ENCODE data around the gene PABPN1L. TPM values are rescaled to one million over a fixed set of nuclear protein-coding genes. Genes with fewer than 3 reads are reported as not detected.

The PABPN1L gene
- total RNA-seq, 1 donor from 2014 or later = not detected

- no peak for ATAC-seq (ENCODE audit: poor library complexity)
- DNase-seq = no peak
- intact Hi-C loops (cut with DNase I) = no loop called here
Observed at GRCh38 chr16:88841521-88842307, 24.7 kb downstream of the PABPN1L start.

- DNase-seq = no peak
- intact Hi-C loops (cut with DNase I) = no loop called here
- no peak for ATAC-seq (ENCODE audit: poor library complexity)
Observed at GRCh38 chr16:88840600-88841215, 25.8 kb downstream of the PABPN1L start.

- ATAC-seq (ENCODE audit: poor library complexity) = no peak
- no peak for DNase-seq
- intact Hi-C loops (cut with DNase I) = no loop called here
Observed at GRCh38 chr16:88839745-88840599, 26.5 kb downstream of the PABPN1L start.

- DNase-seq (no peak), ATAC-seq (ENCODE audit: poor library complexity) (no peak)
- intact Hi-C loops (cut with DNase I) = no loop called here
Observed at GRCh38 chr16:88839026-88839529, 27.4 kb downstream of the PABPN1L start.

- ATAC-seq (ENCODE audit: poor library complexity) = no peak
- no peak for DNase-seq
- intact Hi-C loops (cut with DNase I) = no loop called here
Observed at GRCh38 chr16:88838566-88838965, 27.9 kb downstream of the PABPN1L start.

GRCh38 chr16:88837806-88838205 is 28.7 kb downstream of the PABPN1L start:
- no peak for ATAC-seq (ENCODE audit: poor library complexity)

GRCh38 chr16:88836791-88837190 is 29.7 kb downstream of the PABPN1L start:
- no peak for ATAC-seq (ENCODE audit: poor library complexity)

More at GRCh38 chr16:88837806-88838205, 28.7 kb downstream of the PABPN1L start:
- intact Hi-C loops (cut with DNase I) = no loop called here
- DNase-seq = no peak

GRCh38 chr16:88835818-88836217 is 30.6 kb downstream of the PABPN1L start:
- intact Hi-C loops (cut with DNase I) = no loop called here
- no peak for ATAC-seq (ENCODE audit: poor library complexity)

More at GRCh38 chr16:88836791-88837190, 29.7 kb downstream of the PABPN1L start:
- no peak for DNase-seq
- intact Hi-C loops (cut with DNase I) = no loop called here

GRCh38 chr16:88835383-88835782 is 31.1 kb downstream of the PABPN1L start:
- peak; percentile 54 for DNase-seq
- ATAC-seq (ENCODE audit: poor library complexity) = no peak
- intact Hi-C loops (cut with DNase I) = no loop called here

More at GRCh38 chr16:88835818-88836217, 30.6 kb downstream of the PABPN1L start:
- no peak for DNase-seq

GRCh38 chr16:88834670-88835069 is 31.8 kb downstream of the PABPN1L start:
- intact Hi-C loops (cut with DNase I) = no loop called here

GRCh38 chr16:88833086-88833485 is 33.4 kb downstream of the PABPN1L start:
- no peak for ATAC-seq (ENCODE audit: poor library complexity)
- intact Hi-C loops (cut with DNase I) = no loop called here
- DNase-seq = no peak

More at GRCh38 chr16:88834670-88835069, 31.8 kb downstream of the PABPN1L start:
- ATAC-seq (ENCODE audit: poor library complexity) (no peak), DNase-seq (no peak)

GRCh38 chr16:88831838-88832237 is 34.6 kb downstream of the PABPN1L start:
- intact Hi-C loops (cut with DNase I) = no loop called here
- ATAC-seq (ENCODE audit: poor library complexity) (no peak), DNase-seq (no peak)

- DNase-seq (no peak), ATAC-seq (ENCODE audit: poor library complexity) (no peak)
- intact Hi-C loops (cut with DNase I) = no loop called here
Observed at GRCh38 chr16:88830783-88831182, 35.7 kb downstream of the PABPN1L start.

- ATAC-seq (ENCODE audit: poor library complexity) (peak; percentile 66), DNase-seq (peak; percentile 69)
- intact Hi-C loops (cut with DNase I) = no loop called here
Observed at GRCh38 chr16:88830258-88830657, 36.2 kb downstream of the PABPN1L start.

GRCh38 chr16:88828711-88829110 is 37.7 kb downstream of the PABPN1L start:
- ATAC-seq (ENCODE audit: poor library complexity) = no peak
- intact Hi-C loops (cut with DNase I) = no loop called here
- DNase-seq = no peak

GRCh38 chr16:88827727-88828126 is 38.7 kb downstream of the PABPN1L start:
- DNase-seq (no peak), ATAC-seq (ENCODE audit: poor library complexity) (no peak)
- intact Hi-C loops (cut with DNase I) = no loop called here

GRCh38 chr16:88826070-88826840 is 40.2 kb downstream of the PABPN1L start:
- DNase-seq (no peak), ATAC-seq (ENCODE audit: poor library complexity) (no peak)
- intact Hi-C loops (cut with DNase I) = no loop called here

- intact Hi-C loops (cut with DNase I) = no loop called here
- no peak for ATAC-seq (ENCODE audit: poor library complexity)
- no peak for DNase-seq
Observed at GRCh38 chr16:88825146-88825545, 41.3 kb downstream of the PABPN1L start.
